ENCODE results near the gene NAV2.

DNA sequence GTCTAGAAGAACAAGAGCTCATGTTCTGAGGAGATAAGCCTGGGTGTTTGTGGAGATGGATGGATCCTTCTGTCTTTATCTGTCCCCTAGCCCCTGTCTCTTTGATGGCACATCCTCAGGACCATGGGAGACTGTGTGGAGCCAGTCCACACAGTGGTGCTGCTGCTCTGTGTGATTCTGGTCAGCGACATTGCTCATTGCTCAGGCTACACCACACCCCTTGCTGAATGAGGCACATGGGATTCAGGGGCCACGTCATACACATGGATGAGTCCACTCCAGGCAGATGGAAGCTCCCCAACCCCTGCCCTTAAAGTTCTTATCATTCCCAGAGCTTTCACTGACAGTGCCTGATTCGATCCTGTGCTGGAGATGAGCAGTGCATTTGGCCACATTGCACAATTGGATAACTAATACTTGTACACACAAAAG, 222.2 kb downstream of the NAV2 start:
- TF ChIP-seq, protein P1, sequence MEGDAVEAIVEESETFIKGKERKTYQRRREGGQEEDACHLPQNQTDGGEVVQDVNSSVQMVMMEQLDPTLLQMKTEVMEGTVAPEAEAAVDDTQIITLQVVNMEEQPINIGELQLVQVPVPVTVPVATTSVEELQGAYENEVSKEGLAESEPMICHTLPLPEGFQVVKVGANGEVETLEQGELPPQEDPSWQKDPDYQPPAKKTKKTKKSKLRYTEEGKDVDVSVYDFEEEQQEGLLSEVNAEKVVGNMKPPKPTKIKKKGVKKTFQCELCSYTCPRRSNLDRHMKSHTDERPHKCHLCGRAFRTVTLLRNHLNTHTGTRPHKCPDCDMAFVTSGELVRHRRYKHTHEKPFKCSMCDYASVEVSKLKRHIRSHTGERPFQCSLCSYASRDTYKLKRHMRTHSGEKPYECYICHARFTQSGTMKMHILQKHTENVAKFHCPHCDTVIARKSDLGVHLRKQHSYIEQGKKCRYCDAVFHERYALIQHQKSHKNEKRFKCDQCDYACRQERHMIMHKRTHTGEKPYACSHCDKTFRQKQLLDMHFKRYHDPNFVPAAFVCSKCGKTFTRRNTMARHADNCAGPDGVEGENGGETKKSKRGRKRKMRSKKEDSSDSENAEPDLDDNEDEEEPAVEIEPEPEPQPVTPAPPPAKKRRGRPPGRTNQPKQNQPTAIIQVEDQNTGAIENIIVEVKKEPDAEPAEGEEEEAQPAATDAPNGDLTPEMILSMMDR (IDR thresholded peaks at IDR 0.05; ENCODE audit: low read depth, low read length) = no peak
- TF ChIP-seq MAX (IDR thresholded peaks at IDR 0.05; ENCODE audit: low read depth, low read length) = no peak

Data from NB4 (cell line).